GM23248 (cell line): ENCODE data around the gene ABLIM1.

Experiments used
- EZH2 ChIP-seq: fragments of 200-600 bp; sonication (generic); IDR thresholded peaks from 2 replicates; pipeline ENCODE4 v1.6.1; 2018; ENCODE audit warnings: antibody characterized with exemption, mild to moderate bottlenecking; ENCODE audit not compliant: insufficient read depth, poor library complexity, severe bottlenecking
- EZH2phosphoT487 ChIP-seq: fragments of 200-600 bp; sonication (generic); IDR thresholded peaks from 2 replicates; pipeline ENCODE4 v1.6.1; 2018; ENCODE audit warnings: antibody characterized with exemption, moderate library complexity, mild to moderate bottlenecking, low read depth; ENCODE audit not compliant: insufficient read depth

- TF ChIP-seq EZH2 = no peak
- TF ChIP-seq EZH2phosphoT487 = no peak
Measured at GRCh38 chr10:114571316-114571999, 86.6 kb downstream of the ABLIM1 start.
